Measurements from ENCODE around the gene GRK2. TPM values are rescaled to one million over a fixed set of nuclear protein-coding genes. Genes with fewer than 3 reads are reported as not detected.

Gene GRK2
- total RNA-seq, 2 donors from 2014 or later, result 58.0 to 61.7 TPM

DNA sequence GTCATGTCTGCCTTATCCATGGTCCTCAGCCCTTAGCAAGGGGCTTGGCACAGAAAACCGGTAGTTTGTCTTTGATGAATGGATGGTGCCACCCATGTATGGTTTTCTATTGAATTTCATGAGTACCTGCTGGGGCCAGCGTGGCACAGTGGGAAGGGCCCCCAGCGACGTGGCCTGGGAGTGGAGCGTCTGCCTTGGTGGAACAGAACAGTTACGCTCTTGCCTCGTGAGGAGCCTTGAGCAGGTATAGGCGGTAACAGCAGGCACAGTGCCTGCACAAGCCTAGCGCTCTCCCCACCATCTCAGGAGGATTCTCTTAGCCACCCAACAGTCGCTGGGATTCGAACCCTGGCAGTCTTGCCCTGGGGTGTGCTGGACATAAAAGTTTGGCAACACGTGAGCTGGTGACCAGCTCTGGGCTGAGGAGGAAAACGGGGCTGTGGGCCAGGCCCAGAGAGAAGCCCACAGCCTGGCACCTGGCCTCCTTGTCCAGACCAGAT lies 34.0 kb downstream of the GRK2 start:
- Histone ChIP-seq H3K27ac (ENCODE audit: low read depth, low read length) (no peak overlapping the region), H3K4me3 (ENCODE audit: low read length) (no peak overlapping the region), H3K27me3 (ENCODE audit: control insufficient read depth, insufficient read depth, low read length, poor library complexity, severe bottlenecking) (no peaks in the 10 kb centered on the region), H3K4me1 (ENCODE audit: control insufficient read depth, insufficient read depth, low read length) (no peaks in the 10 kb centered on the region), H3K9me3 (ENCODE audit: control insufficient read depth, low read length) (peaks cover 19% of the 10 kb centered on the region), H3K9ac (ENCODE audit: extremely low read depth, low read length, poor library complexity, severe bottlenecking) (no peak overlapping the region), H3K36me3 (ENCODE audit: control insufficient read depth, insufficient read depth, low read length) (peaks cover 36% of the 10 kb centered on the region)
- TF ChIP-seq, protein P1, sequence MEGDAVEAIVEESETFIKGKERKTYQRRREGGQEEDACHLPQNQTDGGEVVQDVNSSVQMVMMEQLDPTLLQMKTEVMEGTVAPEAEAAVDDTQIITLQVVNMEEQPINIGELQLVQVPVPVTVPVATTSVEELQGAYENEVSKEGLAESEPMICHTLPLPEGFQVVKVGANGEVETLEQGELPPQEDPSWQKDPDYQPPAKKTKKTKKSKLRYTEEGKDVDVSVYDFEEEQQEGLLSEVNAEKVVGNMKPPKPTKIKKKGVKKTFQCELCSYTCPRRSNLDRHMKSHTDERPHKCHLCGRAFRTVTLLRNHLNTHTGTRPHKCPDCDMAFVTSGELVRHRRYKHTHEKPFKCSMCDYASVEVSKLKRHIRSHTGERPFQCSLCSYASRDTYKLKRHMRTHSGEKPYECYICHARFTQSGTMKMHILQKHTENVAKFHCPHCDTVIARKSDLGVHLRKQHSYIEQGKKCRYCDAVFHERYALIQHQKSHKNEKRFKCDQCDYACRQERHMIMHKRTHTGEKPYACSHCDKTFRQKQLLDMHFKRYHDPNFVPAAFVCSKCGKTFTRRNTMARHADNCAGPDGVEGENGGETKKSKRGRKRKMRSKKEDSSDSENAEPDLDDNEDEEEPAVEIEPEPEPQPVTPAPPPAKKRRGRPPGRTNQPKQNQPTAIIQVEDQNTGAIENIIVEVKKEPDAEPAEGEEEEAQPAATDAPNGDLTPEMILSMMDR (conservative IDR thresholded peaks at IDR 0.05), result no peak
- peaks cover 17% of the 10 kb centered on the region for H3K9me3 Mint-ChIP-seq
- peaks cover 50% of the 10 kb centered on the region for H3K36me3 Mint-ChIP-seq (ENCODE audit: low read depth)
- peaks cover 11% of the 10 kb centered on the region for H3K4me1 Mint-ChIP-seq
- no peak overlapping the region for H3K4me3 Mint-ChIP-seq
- no peak overlapping the region for H3K27ac Mint-ChIP-seq
- H3K27me3 Mint-ChIP-seq (ENCODE audit: insufficient read depth), result peaks cover 2% of the 10 kb centered on the region
- no peak for DNase-seq
- WGBS, 2 experiments (ENCODE audit: insufficient coverage in 1 of 2, insufficient read length in 1 of 2), result 95 to 96% methylated on average over 13 of the region's 13 CpGs

GRCh38 chr11:67300756-67301312 lies 34.6 kb downstream of the GRK2 start:
- H3K4me1 ChIP-seq (ENCODE audit: control insufficient read depth, insufficient read depth, low read length), result no peaks in the 10 kb centered on the region
- H3K9ac ChIP-seq (ENCODE audit: extremely low read depth, low read length, poor library complexity, severe bottlenecking), result no peak overlapping the region
- whole genome bisulfite sequencing, 2 experiments (ENCODE audit: insufficient coverage in 1 of 2, insufficient read length in 1 of 2), result 96 to 98% methylated on average over 15 to 22 of the region's 22 CpGs
- TF ChIP-seq, protein P1 (conservative IDR thresholded peaks at IDR 0.05), result no peak
- peaks cover 30% of the 10 kb centered on the region for H3K36me3 ChIP-seq (ENCODE audit: control insufficient read depth, insufficient read depth, low read length)
- Mint-ChIP-seq H3K9me3 (peaks cover 12% of the 10 kb centered on the region), H3K4me3 (no peak overlapping the region), H3K27me3 (ENCODE audit: insufficient read depth) (peaks cover 2% of the 10 kb centered on the region), H3K36me3 (ENCODE audit: low read depth) (peaks cover 48% of the 10 kb centered on the region), H3K27ac (no peak overlapping the region), H3K4me1 (peaks cover 11% of the 10 kb centered on the region)
- peaks cover 14% of the 10 kb centered on the region for H3K9me3 ChIP-seq (ENCODE audit: control insufficient read depth, low read length)
- no peak for DNase-seq
- no peak overlapping the region for H3K4me3 ChIP-seq (ENCODE audit: low read length)
- H3K27me3 ChIP-seq (ENCODE audit: control insufficient read depth, insufficient read depth, low read length, poor library complexity, severe bottlenecking), result no peaks in the 10 kb centered on the region
- H3K27ac ChIP-seq (ENCODE audit: low read depth, low read length), result no peak overlapping the region

- no peak for DNase-seq
- no peaks in the 10 kb centered on the region for H3K4me1 ChIP-seq (ENCODE audit: control insufficient read depth, insufficient read depth, low read length)
Measured at GRCh38 chr11:67301313-67301921, 35.1 kb downstream of the GRK2 start.

More at GRCh38 chr11:67301313-67301921, 35.1 kb downstream of the GRK2 start:
- peaks cover 2% of the 10 kb centered on the region for H3K27me3 Mint-ChIP-seq (ENCODE audit: insufficient read depth)
- no peak overlapping the region for H3K9ac ChIP-seq (ENCODE audit: extremely low read depth, low read length, poor library complexity, severe bottlenecking)
- WGBS, 2 experiments (ENCODE audit: insufficient coverage in 1 of 2, insufficient read length in 1 of 2), result 94 to 95% methylated on average over 25 to 28 of the region's 28 CpGs
- peaks cover 7% of the 10 kb centered on the region for H3K9me3 Mint-ChIP-seq
- H3K27ac Mint-ChIP-seq, result no peak overlapping the region
- no peak overlapping the region for H3K4me3 Mint-ChIP-seq
- H3K36me3 Mint-ChIP-seq (ENCODE audit: low read depth), result peaks cover 43% of the 10 kb centered on the region
- peaks cover 25% of the 10 kb centered on the region for H3K36me3 ChIP-seq (ENCODE audit: control insufficient read depth, insufficient read depth, low read length)
- peaks cover 8% of the 10 kb centered on the region for H3K9me3 ChIP-seq (ENCODE audit: control insufficient read depth, low read length)
- peaks cover 11% of the 10 kb centered on the region for H3K4me1 Mint-ChIP-seq
- no peak overlapping the region for H3K4me3 ChIP-seq (ENCODE audit: low read length)
- H3K27ac ChIP-seq (ENCODE audit: low read depth, low read length), result peak overlapping the region; percentile 85
- TF ChIP-seq, protein P1 (conservative IDR thresholded peaks at IDR 0.05), result no peak
- no peaks in the 10 kb centered on the region for H3K27me3 ChIP-seq (ENCODE audit: control insufficient read depth, insufficient read depth, low read length, poor library complexity, severe bottlenecking)
